C4-2B (cell line): ENCODE results near the gene C4orf33.

Source experiments
- ZFX ChIP-seq: fragments of 450-650 bp; IDR thresholded peaks from 2 replicates; pipeline ENCODE4 v1.6.1; 2017
- TF ChIP-seq, protein P1 (sequence below): fragments of 450-650 bp; conservative IDR thresholded peaks from 2 replicates; pipeline ENCODE4 v1.5.1; 2017; ENCODE audit warnings: mild to moderate bottlenecking

DNA sequence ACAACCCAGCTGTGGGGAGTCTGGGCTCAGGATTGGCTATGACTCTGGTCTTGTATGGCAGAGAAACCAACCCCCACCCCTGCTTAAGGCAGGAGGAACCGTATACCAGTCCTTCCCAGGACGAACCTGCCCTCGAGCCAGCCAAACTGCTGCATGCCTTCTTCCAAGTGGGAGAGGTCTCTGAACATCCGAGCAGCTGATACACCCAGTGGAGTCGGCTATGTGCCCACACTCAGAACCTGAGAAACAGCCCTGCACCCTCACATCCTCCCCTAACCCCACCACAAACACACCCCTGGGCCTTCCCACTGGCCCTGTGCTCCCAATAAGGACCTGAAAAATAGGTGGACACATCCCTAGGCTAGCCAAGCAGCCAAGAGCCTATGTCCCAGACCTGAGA lies 21.8 kb downstream of the C4orf33 start:
- TF ChIP-seq, protein P1, sequence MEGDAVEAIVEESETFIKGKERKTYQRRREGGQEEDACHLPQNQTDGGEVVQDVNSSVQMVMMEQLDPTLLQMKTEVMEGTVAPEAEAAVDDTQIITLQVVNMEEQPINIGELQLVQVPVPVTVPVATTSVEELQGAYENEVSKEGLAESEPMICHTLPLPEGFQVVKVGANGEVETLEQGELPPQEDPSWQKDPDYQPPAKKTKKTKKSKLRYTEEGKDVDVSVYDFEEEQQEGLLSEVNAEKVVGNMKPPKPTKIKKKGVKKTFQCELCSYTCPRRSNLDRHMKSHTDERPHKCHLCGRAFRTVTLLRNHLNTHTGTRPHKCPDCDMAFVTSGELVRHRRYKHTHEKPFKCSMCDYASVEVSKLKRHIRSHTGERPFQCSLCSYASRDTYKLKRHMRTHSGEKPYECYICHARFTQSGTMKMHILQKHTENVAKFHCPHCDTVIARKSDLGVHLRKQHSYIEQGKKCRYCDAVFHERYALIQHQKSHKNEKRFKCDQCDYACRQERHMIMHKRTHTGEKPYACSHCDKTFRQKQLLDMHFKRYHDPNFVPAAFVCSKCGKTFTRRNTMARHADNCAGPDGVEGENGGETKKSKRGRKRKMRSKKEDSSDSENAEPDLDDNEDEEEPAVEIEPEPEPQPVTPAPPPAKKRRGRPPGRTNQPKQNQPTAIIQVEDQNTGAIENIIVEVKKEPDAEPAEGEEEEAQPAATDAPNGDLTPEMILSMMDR = no peak
- TF ChIP-seq ZFX = no peak
